Glutamatergic neuron (in vitro differentiated cells): ENCODE measurements around the gene LGR4. TPM values are rescaled to one million over a fixed set of nuclear protein-coding genes. Genes with fewer than 3 reads are reported as not detected.

Experiments used
- DNase-seq: peaks from one replicate; pipeline ENCODE4 v3.0.0; 2022
- H3K27ac Mint-ChIP-seq: one replicate; pipeline ENCODE4 v1.8.0; 2020; ENCODE audit warnings: mild to moderate bottlenecking, mixed read lengths, inconsistent platforms; ENCODE audit not compliant: unreplicated experiment
- H3K27me3 Mint-ChIP-seq: one replicate; pipeline ENCODE4 v1.8.0; 2020; ENCODE audit warnings: mild to moderate bottlenecking, moderate library complexity, mixed read lengths, inconsistent platforms; ENCODE audit not compliant: unreplicated experiment
- H3K36me3 Mint-ChIP-seq: one replicate; pipeline ENCODE4 v1.8.0; 2020; ENCODE audit warnings: mild to moderate bottlenecking, mixed read lengths, inconsistent platforms; ENCODE audit not compliant: unreplicated experiment
- H3K4me1 Mint-ChIP-seq: one replicate; pipeline ENCODE4 v1.8.0; 2020; ENCODE audit warnings: mild to moderate bottlenecking, low read depth, mixed read lengths, inconsistent platforms; ENCODE audit not compliant: unreplicated experiment
- H3K4me3 Mint-ChIP-seq: one replicate; pipeline ENCODE4 v1.8.0; 2020; ENCODE audit warnings: mild to moderate bottlenecking, mixed read lengths, inconsistent platforms; ENCODE audit not compliant: unreplicated experiment
- H3K9me3 Mint-ChIP-seq: one replicate; pipeline ENCODE4 v1.8.0; 2020; ENCODE audit warnings: mild to moderate bottlenecking, moderate library complexity, mixed read lengths, inconsistent platforms; ENCODE audit not compliant: unreplicated experiment
- CTCF ChIP-seq: fragments of 200-600 bp; sonication (generic); IDR thresholded peaks from one replicate; pipeline ENCODE4 v1.5.0; 2021; ENCODE audit not compliant: partially characterized antibody, unreplicated experiment
- total RNA-seq: library from RNA; stranded (reverse); fragmentation: NEBNext Ultra II Directional; extraction: Animal tissue kit (Norgen Biotek cat#: 25700); gene quantifications from one replicate; pipeline ENCODE4 v1.2.1, GENCODE V29; 2021; ENCODE audit not compliant: unreplicated experiment

The LGR4 gene
- total RNA-seq, 1 donor from 2014 or later = 87.1 TPM

GRCh38 chr11:27373392-27373791 lies 99.2 kb downstream of the LGR4 start:
- H3K27ac Mint-ChIP-seq = no peak overlapping the region

GRCh38 chr11:27372164-27372563 lies 100.4 kb downstream of the LGR4 start:
- DNase-seq = no peak
- Mint-ChIP-seq H3K4me3 (no peak overlapping the region), H3K27me3 (peaks cover 4% of the 10 kb centered on the region), H3K27ac (no peak overlapping the region), H3K4me1 (no peaks in the 10 kb centered on the region), H3K36me3 (no peaks in the 10 kb centered on the region), H3K9me3 (no peaks in the 10 kb centered on the region)
- TF ChIP-seq CTCF = no peak

More at GRCh38 chr11:27373392-27373791, 99.2 kb downstream of the LGR4 start:
- Mint-ChIP-seq H3K36me3 (no peaks in the 10 kb centered on the region), H3K9me3 (no peaks in the 10 kb centered on the region), H3K4me3 (no peak overlapping the region), H3K27me3 (peaks cover 4% of the 10 kb centered on the region), H3K4me1 (no peaks in the 10 kb centered on the region)
- DNase-seq = no peak
- no peak for TF ChIP-seq CTCF

GRCh38 chr11:27371489-27371888 lies 101.1 kb downstream of the LGR4 start:
- Mint-ChIP-seq H3K9me3 (no peaks in the 10 kb centered on the region), H3K27ac (no peak overlapping the region), H3K27me3 (peaks cover 6% of the 10 kb centered on the region), H3K4me1 (no peaks in the 10 kb centered on the region), H3K4me3 (no peak overlapping the region), H3K36me3 (no peaks in the 10 kb centered on the region)
- DNase-seq = no peak
- TF ChIP-seq CTCF = no peak

GRCh38 chr11:27370374-27370773 lies 102.2 kb downstream of the LGR4 start:
- no peak overlapping the region for H3K27ac Mint-ChIP-seq
- no peaks in the 10 kb centered on the region for H3K36me3 Mint-ChIP-seq

GRCh38 chr11:27367881-27368280 lies 104.7 kb downstream of the LGR4 start:
- Mint-ChIP-seq H3K4me1 (peaks cover 8% of the 10 kb centered on the region), H3K27me3 (peaks cover 4% of the 10 kb centered on the region), H3K9me3 (peaks cover under 1% of the 10 kb centered on the region), H3K36me3 (no peaks in the 10 kb centered on the region), H3K27ac (no peak overlapping the region), H3K4me3 (no peak overlapping the region)
- no peak for TF ChIP-seq CTCF
- no peak for DNase-seq

More at GRCh38 chr11:27370374-27370773, 102.2 kb downstream of the LGR4 start:
- Mint-ChIP-seq H3K4me3 (no peak overlapping the region), H3K27me3 (peaks cover 6% of the 10 kb centered on the region), H3K4me1 (no peaks in the 10 kb centered on the region), H3K9me3 (no peaks in the 10 kb centered on the region)
- no peak for TF ChIP-seq CTCF
- DNase-seq = no peak
